Endothelial cell of umbilical vein (primary cell): Measurements from ENCODE around the gene MLEC. TPM values are rescaled to one million over a fixed set of nuclear protein-coding genes. Genes with fewer than 3 reads are reported as not detected.

Experiments
- Bru-seq: library from RNA; stranded (reverse); fragments of 400-500 nt; gene quantifications from one replicate; lab custom pipeline; 2021; lab: Mats Ljungman, UMichigan
- BruChase-seq, 2 experiments: library from RNA; stranded (reverse); fragments of 400-500 nt; gene quantifications; one replicate each; lab custom pipeline; 2021; lab: Mats Ljungman, UMichigan
- BruUV-seq: library from RNA; stranded (reverse); fragments of 400-500 nt; replicated peaks from 2 replicates; lab custom pipeline; 2021; lab: Mats Ljungman, UMichigan
- CTCF ChIA-PET: fragments of 300-600, 350-600 bp; sonication (Branson Sonifier 250); formaldehyde crosslinking; loops from one replicate; lab custom pipeline; 2021; ENCODE audit warnings: antibody characterized with exemption, inconsistent platforms; lab: Charles Lee
- POLR2A ChIA-PET: fragments of 300-600, 350-600 bp; sonication (Branson Sonifier 250); formaldehyde crosslinking; loops from one replicate; lab custom pipeline; 2021; ENCODE audit warnings: antibody characterized with exemption, inconsistent platforms; lab: Charles Lee
- DNase-seq: peaks from one replicate; pipeline ENCODE4 v3.0.0-alpha.2; 2011; ENCODE audit warnings: low read depth, low spot score
- FAIRE-seq: peaks from 2 replicates; lab custom pipeline; 2011; peaks lifted over from hg19 to GRCh38; lab: Jason Lieb, UNC
- H2AFZ ChIP-seq: 2 replicates; pipeline ENCODE4 v1.6.0; 2012; ENCODE audit warnings: low read depth, low read length, control low read depth, inconsistent platforms
- H3K27ac ChIP-seq: 2 replicates; pipeline ENCODE4 v1.5.1; 2011; ENCODE audit warnings: low read depth, mild to moderate bottlenecking, control low read depth, low read length, moderate library complexity; ENCODE audit not compliant: insufficient read depth
- H3K27me3 ChIP-seq, 2 experiments: 2 replicates each; pipeline versions ENCODE4 v1.6.0 to v1.6.1; 2011; ENCODE audit warnings: low read length in 2 of 2, mixed read lengths in 1 of 2; ENCODE audit not compliant: control insufficient read depth in 2 of 2, insufficient read depth in 2 of 2
- H3K36me3 ChIP-seq, 2 experiments: 2 replicates in 1 of 2; 3 replicates in 1 of 2; pipeline ENCODE4 v1.5.1; 2011; ENCODE audit warnings: low read length in 2 of 2, mild to moderate bottlenecking in 1 of 2, moderate library complexity in 1 of 2; ENCODE audit not compliant: control insufficient read depth in 2 of 2, insufficient read depth in 2 of 2; ENCODE audit errors: extremely low read depth in 1 of 2
- H3K4me1 ChIP-seq: 3 replicates; pipeline ENCODE4 v1.5.1; 2011; ENCODE audit warnings: mild to moderate bottlenecking, low read length; ENCODE audit not compliant: control insufficient read depth, insufficient read depth; ENCODE audit errors: extremely low read depth
- H3K4me2 ChIP-seq: 2 replicates; pipeline ENCODE4 v1.6.1; 2011; ENCODE audit warnings: low read length, control low read depth, mixed read lengths; ENCODE audit not compliant: insufficient read depth
- H3K4me3 ChIP-seq, 3 experiments: fragments of 200-600 bp in 1 of 3; sonication (generic), shearing (Covaris generic) in 1 of 3; replicated peaks in 1 of 3; 2 replicates each; pipeline ENCODE4 v1.5.1; 2011 to 2016; ENCODE audit warnings: control low read depth in 3 of 3, low read length in 3 of 3, mild to moderate bottlenecking in 2 of 3, inconsistent platforms in 1 of 3, low read depth in 1 of 3, moderate library complexity in 1 of 3; ENCODE audit not compliant: insufficient read depth in 1 of 3
- H3K79me2 ChIP-seq: 2 replicates; pipeline ENCODE4 v1.6.0; 2012; ENCODE audit warnings: low read length, inconsistent platforms; ENCODE audit not compliant: control insufficient read depth, insufficient read depth
- H3K9ac ChIP-seq: replicated peaks from 2 replicates; pipeline ENCODE3; 2011; ENCODE audit warnings: low read length, control low read depth; ENCODE audit not compliant: insufficient read depth; ENCODE audit errors: extremely low read depth
- H3K9me1 ChIP-seq: replicated peaks from 3 replicates; pipeline ENCODE4 v1.6.0; 2011; ENCODE audit warnings: mild to moderate bottlenecking, low read length; ENCODE audit not compliant: control insufficient read depth, insufficient read depth; ENCODE audit errors: extremely low read depth
- H3K9me3 ChIP-seq: replicated peaks from 2 replicates; pipeline ENCODE4 v1.5.1; 2012; ENCODE audit warnings: low read length, inconsistent platforms; ENCODE audit not compliant: control insufficient read depth, insufficient read depth
- H4K20me1 ChIP-seq: replicated peaks from 2 replicates; pipeline ENCODE3; 2011; ENCODE audit warnings: mild to moderate bottlenecking, low read length; ENCODE audit not compliant: control insufficient read depth, insufficient read depth; ENCODE audit errors: extremely low read depth
- CTCF ChIP-seq, 2 donors: IDR thresholded peaks; 1 replicate in 1 of 2; 2 replicates in 1 of 2; pipeline ENCODE4 v1.5.1; 2011; ENCODE audit warnings: low read length in 2 of 2, mild to moderate bottlenecking in 2 of 2, moderate library complexity in 2 of 2, control low read depth in 1 of 2, inconsistent platforms in 1 of 2, low read depth in 1 of 2; ENCODE audit not compliant: insufficient read depth in 1 of 2; ENCODE audit errors: extremely low read depth in 1 of 2
- EZH2 ChIP-seq: IDR thresholded peaks from 2 replicates; pipeline ENCODE4 v1.6.1; 2012; ENCODE audit warnings: borderline replicate concordance, low read depth, mild to moderate bottlenecking, moderate library complexity, low read length, inconsistent platforms; ENCODE audit not compliant: severe bottlenecking
- FOS ChIP-seq: IDR thresholded peaks from 2 replicates; pipeline ENCODE4 v1.6.1; 2011; ENCODE audit warnings: mild to moderate bottlenecking, low read length, moderate library complexity, borderline replicate concordance; ENCODE audit not compliant: insufficient read depth
- GATA2 ChIP-seq: IDR thresholded peaks from 2 replicates; pipeline ENCODE4 v1.7.0; 2011; ENCODE audit warnings: low read depth, mild to moderate bottlenecking, moderate library complexity, mixed read lengths, low read length; ENCODE audit not compliant: insufficient read length, insufficient read depth
- JUN ChIP-seq: IDR thresholded peaks from 2 replicates; pipeline ENCODE4 v1.6.1; 2011; ENCODE audit warnings: borderline replicate concordance, low read depth; ENCODE audit not compliant: insufficient read length, insufficient read depth
- MAX ChIP-seq: IDR thresholded peaks from 2 replicates; pipeline ENCODE4 v1.6.1; 2011; ENCODE audit not compliant: insufficient read depth, insufficient read length
- MYC ChIP-seq: IDR thresholded peaks from one replicate; pipeline ENCODE4 v1.6.1; 2011; ENCODE audit warnings: mild to moderate bottlenecking, low read depth, low read length
- POLR2A ChIP-seq: IDR thresholded peaks from 2 replicates; pipeline ENCODE4 v1.6.1; 2012; ENCODE audit warnings: low read depth, mild to moderate bottlenecking, control low read depth, low read length
- POLR2AphosphoS5 ChIP-seq: IDR thresholded peaks from 2 replicates; pipeline ENCODE4 v1.6.1; 2012; ENCODE audit warnings: low read depth, mild to moderate bottlenecking, control low read depth, low read length, moderate library complexity; ENCODE audit not compliant: insufficient read depth
- dilution Hi-C: fragments of 300-500 bp; cut with MboI; formaldehyde crosslinking; loops from one replicate; pipeline ENCODE4 v1.15.0; 2019; ENCODE audit warnings: low sequenced_read_pairs; ENCODE audit not compliant: extremely low pct_ligation_motif_present
- intact Hi-C: fragments of 100-400 bp; cut with micrococcal nuclease; formaldehyde crosslinking; loops from one replicate; pipeline ENCODE4 v1.10.0; 2022
- long read RNA-seq: library from polyadenylated mRNA; stranded (forward); transcript quantifications from one replicate; pipeline ENCODE4 v2.0.0, GENCODE V29; 2021
- polyA minus RNA-seq, 3 experiments: library from RNA; depleted of rRNA, polyadenylated mRNA; stranded (reverse); fragments of >200 nt; gene quantifications; 1 replicate in 1 of 3; 2 replicates in 2 of 3; pipeline ENCODE4 v1.2.3, GENCODE V29; 2011
- polyA plus RNA-seq, 4 experiments: library from polyadenylated mRNA; depleted of rRNA in 3 of 4; stranded (reverse) in 3 of 4; unstranded in 1 of 4; fragments of >200 nt; gene quantifications; 2 replicates each; pipeline versions ENCODE4 v1.2.1 to v1.2.3, GENCODE V29; 2011 to 2012; ENCODE audit warnings: missing spikeins in 1 of 4
- total RNA-seq: library from RNA; stranded (reverse); gene quantifications from 2 replicates; pipeline ENCODE4 v1.2.3, GENCODE V29; 2021

MLEC gene
- total RNA-seq (132 and 144 TPM in 2 replicates), polyA plus RNA-seq (18.6 and 28.4 TPM in 2 replicates), polyA minus RNA-seq (81.1 and 97.0 TPM in 2 replicates), Bru-seq, nascent RNA (percentile 89 among the genes with signal in this experiment), BruChase-seq, experiment 1, labeled RNA remaining after a 6-hour chase (percentile 99 among the genes with signal in this experiment), BruChase-seq, experiment 2, labeled RNA remaining after a 2-hour chase (percentile 98 among the genes with signal in this experiment)
- polyA plus RNA-seq (2011; cell fraction: cytosol; rRNA removed): 35.9 and 42.0 TPM in 2 replicates
- polyA plus RNA-seq (2011; cell fraction: nucleus; rRNA removed): 25.5 and 36.7 TPM in 2 replicates
- polyA plus RNA-seq (2012): 90.3 and 114 TPM in 2 replicates
- polyA minus RNA-seq (2011; cell fraction: cytosol; rRNA and poly(A)+ RNA removed): 33.7 TPM
- 17.3 and 32.9 TPM in 2 replicates for polyA minus RNA-seq (2011; cell fraction: nucleus; rRNA and poly(A)+ RNA removed)
- long read RNA-seq, full-length matches to known transcripts: 66 of 132 reads
- long read RNA-seq, partial matches to known transcripts: 5 of 132 reads
- long read RNA-seq, other reads (novel, unspliced or antisense): 61 of 132 reads

DNA sequence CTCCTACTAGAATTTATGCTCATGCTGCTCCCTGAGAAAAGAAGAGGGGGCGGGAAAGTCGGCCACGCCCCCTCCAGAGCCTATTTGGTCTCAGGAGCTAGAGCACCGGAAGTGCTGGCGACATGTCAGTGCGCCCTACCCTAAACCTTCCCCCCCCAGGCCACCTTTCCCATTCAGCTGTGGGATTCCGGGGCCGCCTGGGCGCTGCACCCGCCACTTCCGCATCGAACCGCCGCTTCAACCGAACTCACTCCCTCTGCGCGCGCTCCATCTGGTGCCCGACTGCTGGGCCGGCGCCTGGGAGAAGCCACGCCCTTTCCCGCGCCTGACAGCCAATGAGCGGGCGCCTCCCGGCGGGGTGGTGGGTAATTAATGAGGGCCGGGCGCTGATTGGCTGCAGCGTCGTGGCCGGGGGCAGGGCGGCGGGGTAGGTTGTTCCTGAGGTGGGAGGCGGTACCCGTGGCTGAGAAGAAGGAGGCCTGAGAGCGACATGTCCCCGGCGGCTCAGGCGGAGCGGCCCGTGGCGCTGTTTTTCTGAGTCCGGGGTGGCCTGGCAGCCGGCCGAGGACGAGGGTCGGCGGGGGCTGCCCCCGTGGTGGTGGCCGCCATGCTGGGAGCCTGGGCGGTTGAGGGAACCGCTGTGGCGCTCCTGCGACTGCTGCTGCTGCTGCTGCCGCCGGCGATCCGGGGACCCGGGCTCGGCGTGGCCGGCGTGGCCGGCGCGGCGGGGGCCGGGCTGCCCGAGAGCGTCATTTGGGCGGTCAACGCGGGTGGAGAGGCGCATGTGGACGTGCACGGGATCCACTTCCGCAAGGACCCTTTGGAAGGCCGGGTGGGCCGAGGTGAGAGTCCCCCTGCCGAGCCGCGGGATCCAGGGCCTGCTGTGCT is at the start of gene MLEC:
MLEC (plus strand) TSS at position 460 of the 888 bp plus-strand sequence; CDS start at position 608, 148 bp downstream.
- Histone ChIP-seq H3K9me1 (no peaks in the 10 kb centered on the region), H3K4me3 (peak within 1 kb of the TSS; percentile 77 to 88 (median 80)), H3K4me1 (peaks cover 27% of the 10 kb centered on the region), H3K9ac (peak within 1 kb of the TSS; percentile 91), H3K36me3 (no peaks in the 10 kb centered on the region), H3K27me3 (no peaks in the 10 kb centered on the region), H3K9me3 (no peaks in the 10 kb centered on the region), H3K79me2 (peaks cover 47% of the 10 kb centered on the region), H3K4me2 (peak within 1 kb of the TSS; percentile 97), H2AFZ (peak within 1 kb of the TSS; percentile 93), H3K27ac (peak within 1 kb of the TSS; percentile 86), H4K20me1 (no peaks in the 10 kb centered on the region)
- TF ChIP-seq FOS (no peak), JUN (no peak), GATA2 (no peak), MAX (no peak), POLR2A (peak; percentile 72), CTCF (IDR thresholded peaks at IDR 0.05; ENCODE audit: extremely low read depth in 1 of 2, insufficient read depth in 1 of 2, low read depth in 1 of 2, low read length in 2 of 2) (no peak), EZH2 (no peak), POLR2AphosphoS5 (peak; percentile 81), MYC (no peak)
- peak; percentile 97 for DNase-seq
- ChIA-PET CTCF (interaction anchor here (1.4 to 3.9 kb wide), 5 partner anchors 8 to 285 kb away, joined by 3 to 21 read pairs (median 15); no protein-coding TSS in a partner anchor), POLR2A (interaction anchor here (0.6 to 0.9 kb wide), 2 partner anchors 12 to 1098 kb away, joined by 3 read pairs; no protein-coding TSS in a partner anchor)
- BruUV-seq: TSS peak; percentile 90
- intact Hi-C loops (loop anchor here (1.0 kb wide), 5 partner anchors 10 to 104 kb away; partner anchors contain the start of gene UNC119B), dilution Hi-C loops (no loop called here)
- no peak for FAIRE-seq
